Naive B cell (primary cell): ENCODE results near the gene AQP6. TPM values are rescaled to one million over a fixed set of nuclear protein-coding genes. Genes with fewer than 3 reads are reported as not detected.
A peak's percentile ranks its signal among the peaks of the same experiment; 100 is the strongest.

Experiments
- ATAC-seq, 2 donors: fragments of 150-1000 bp; cut with Tn5 transposase; 2 replicates each; pipeline ENCODE4 v1.10.0; 2021; ENCODE audit warnings: low read depth in 2 of 2, mild to moderate bottlenecking in 2 of 2, moderate library complexity in 2 of 2
- DNase-seq: peaks from one replicate; pipeline ENCODE4 v3.0.0; 2022
- H3K27ac Mint-ChIP-seq, 6 donors: one replicate each; pipeline ENCODE4 v1.8.0; 2020 to 2022; ENCODE audit warnings: mild to moderate bottlenecking in 6 of 6, mixed read lengths in 6 of 6, moderate library complexity in 5 of 6, inconsistent platforms in 2 of 6
- H3K27me3 Mint-ChIP-seq, 3 donors: one replicate each; pipeline ENCODE4 v1.8.0; 2021 to 2022; ENCODE audit warnings: mixed read lengths in 3 of 3, mild to moderate bottlenecking in 1 of 3
- H3K36me3 Mint-ChIP-seq, 2 donors: one replicate each; pipeline ENCODE4 v1.8.0; 2020 to 2022; ENCODE audit warnings: mixed read lengths in 2 of 2, inconsistent platforms in 1 of 2, mild to moderate bottlenecking in 1 of 2
- H3K4me1 Mint-ChIP-seq, 3 donors: one replicate each; pipeline ENCODE4 v1.8.0; 2020 to 2022; ENCODE audit warnings: mixed read lengths in 3 of 3, inconsistent platforms in 1 of 3, mild to moderate bottlenecking in 1 of 3, moderate library complexity in 1 of 3
- H3K4me3 Mint-ChIP-seq, 8 donors: one replicate each; pipeline ENCODE4 v1.8.0; 2020 to 2022; ENCODE audit warnings: mild to moderate bottlenecking in 8 of 8, mixed read lengths in 8 of 8, moderate library complexity in 8 of 8, inconsistent platforms in 2 of 8
- H3K9me3 Mint-ChIP-seq, 7 donors: one replicate each; pipeline ENCODE4 v1.8.0; 2020 to 2022; ENCODE audit warnings: mixed read lengths in 7 of 7, mild to moderate bottlenecking in 5 of 7, inconsistent platforms in 2 of 7, moderate library complexity in 1 of 7
- polyA plus RNA-seq, 6 donors: library from polyadenylated mRNA; unstranded; fragments of 300-500 nt; fragmentation: Illumina TruSeq; gene quantifications; one replicate each; pipeline ENCODE4 v1.2.3, GENCODE V29; 2021; ENCODE audit warnings: low read depth in 6 of 6

Gene AQP6
- polyA plus RNA-seq, 6 donors from 2014 or later, result not detected

DNA sequence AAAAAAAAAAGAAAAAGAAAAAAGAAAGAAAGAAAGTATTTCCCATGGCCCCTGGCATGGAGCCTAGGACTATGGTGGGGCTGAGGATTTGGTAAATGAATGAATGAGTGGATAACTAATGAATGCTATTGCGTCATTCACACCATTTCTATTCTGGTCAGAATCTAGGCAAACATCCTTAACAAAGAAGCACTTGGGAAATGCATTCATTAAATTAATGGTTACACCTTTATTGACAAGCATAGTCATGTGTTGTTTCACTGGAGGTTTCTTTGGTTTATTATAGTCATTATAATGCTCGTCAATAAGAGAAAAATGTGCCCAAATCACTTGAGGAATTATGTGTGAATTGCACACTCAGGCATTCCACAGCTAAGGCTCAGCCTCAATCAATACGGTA, 35.8 kb upstream of the AQP6 start:
- no peaks in the 10 kb centered on the region for H3K9me3 Mint-ChIP-seq
- no peak overlapping the region for H3K4me3 Mint-ChIP-seq
- no peak for ATAC-seq
- no peak for DNase-seq
- H3K27ac Mint-ChIP-seq, result no peak overlapping the region
- no peaks in the 10 kb centered on the region for H3K4me1 Mint-ChIP-seq
- H3K36me3 Mint-ChIP-seq, result no peaks in the 10 kb centered on the region
- peaks cover 2 to 10% (median 9%) of the 10 kb centered on the region in 3 donors for H3K27me3 Mint-ChIP-seq

DNA sequence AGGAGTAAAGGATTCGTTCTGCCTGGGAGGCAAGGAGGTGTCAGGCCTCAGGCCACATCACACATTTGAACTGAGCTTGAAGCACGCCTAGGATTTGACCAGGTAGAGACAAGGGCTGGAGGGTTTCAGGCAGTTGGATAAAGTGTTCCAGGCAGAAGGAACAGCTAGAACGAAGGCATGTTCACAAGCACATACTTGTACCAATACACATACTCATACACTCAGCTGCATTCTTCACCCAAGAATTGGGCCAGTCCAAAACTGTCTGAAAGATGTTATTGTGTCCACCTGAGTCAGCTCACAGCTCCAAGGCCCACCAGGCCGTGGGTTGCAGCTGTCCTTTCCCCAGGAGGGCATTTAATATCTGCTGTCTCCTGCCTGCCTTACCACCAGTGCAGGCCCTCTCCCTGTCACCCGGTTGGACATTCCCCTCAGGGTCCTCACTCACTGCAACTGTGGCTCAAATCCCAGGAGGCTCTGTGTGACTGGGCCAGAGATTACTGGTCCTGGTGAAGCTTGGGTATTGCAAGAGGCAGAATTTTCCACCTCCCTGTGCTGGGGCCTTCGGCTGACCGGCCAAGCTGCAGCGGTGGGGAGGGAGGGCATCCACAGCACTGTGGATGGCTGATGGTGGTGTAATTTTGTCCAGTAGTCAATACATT, 35.0 kb upstream of the AQP6 start:
- H3K4me1 Mint-ChIP-seq, result no peaks in the 10 kb centered on the region
- ATAC-seq (no peak), DNase-seq (no peak)
- H3K27ac Mint-ChIP-seq, result no peak overlapping the region
- H3K36me3 Mint-ChIP-seq, result no peaks in the 10 kb centered on the region
- H3K9me3 Mint-ChIP-seq, result no peaks in the 10 kb centered on the region
- no peak overlapping the region for H3K4me3 Mint-ChIP-seq
- peaks cover 9 to 12% (median 10%) of the 10 kb centered on the region in 3 donors for H3K27me3 Mint-ChIP-seq

DNA sequence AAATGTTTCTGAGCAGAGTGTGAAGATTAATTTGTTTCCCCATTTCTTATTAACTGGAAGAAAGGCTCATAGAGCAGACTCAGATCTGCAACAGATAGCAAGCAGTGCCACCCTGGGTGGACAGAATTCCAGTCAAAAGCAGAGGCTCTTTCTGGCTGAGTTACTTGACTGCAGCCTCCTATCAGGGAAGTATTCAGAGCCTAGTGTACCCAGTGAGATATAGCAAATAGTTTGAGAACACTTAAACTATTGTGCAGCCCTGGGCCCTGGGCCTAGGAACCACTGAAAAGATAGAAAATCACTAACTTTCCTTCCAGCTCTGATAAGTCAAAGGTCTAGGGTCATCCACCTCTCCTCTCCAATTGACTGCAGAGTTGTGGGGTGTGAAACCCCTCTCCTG, 33.4 kb upstream of the AQP6 start:
- no peak for ATAC-seq
- H3K4me1 Mint-ChIP-seq, result no peaks in the 10 kb centered on the region
- H3K9me3 Mint-ChIP-seq, result no peaks in the 10 kb centered on the region
- no peak overlapping the region for H3K4me3 Mint-ChIP-seq
- no peak for DNase-seq
- no peaks in the 10 kb centered on the region for H3K36me3 Mint-ChIP-seq
- H3K27ac Mint-ChIP-seq, result no peak overlapping the region
- H3K27me3 Mint-ChIP-seq, result peaks cover 14 to 21% (median 16%) of the 10 kb centered on the region in 3 donors

DNA sequence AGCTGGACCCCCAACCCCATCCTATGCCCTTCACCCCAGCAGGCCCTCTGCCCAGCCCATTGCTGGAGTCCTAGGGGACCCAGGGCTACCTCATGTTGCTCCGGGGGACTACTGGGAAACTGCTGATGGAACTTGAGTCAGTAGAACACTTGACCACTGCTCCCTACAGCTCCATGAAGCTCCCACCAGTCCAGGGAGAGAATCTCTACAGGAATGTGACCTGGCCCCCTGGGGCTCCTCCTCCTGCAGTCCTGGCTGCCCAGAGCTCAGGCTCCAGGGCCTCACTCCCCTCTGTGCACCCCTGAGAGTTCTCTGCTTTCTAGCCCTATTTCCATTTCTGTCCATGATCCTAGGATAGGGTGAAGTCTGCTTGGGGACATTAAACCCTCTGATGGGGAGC, 33.0 kb upstream of the AQP6 start:
- H3K27ac Mint-ChIP-seq, result no peak overlapping the region

DNA sequence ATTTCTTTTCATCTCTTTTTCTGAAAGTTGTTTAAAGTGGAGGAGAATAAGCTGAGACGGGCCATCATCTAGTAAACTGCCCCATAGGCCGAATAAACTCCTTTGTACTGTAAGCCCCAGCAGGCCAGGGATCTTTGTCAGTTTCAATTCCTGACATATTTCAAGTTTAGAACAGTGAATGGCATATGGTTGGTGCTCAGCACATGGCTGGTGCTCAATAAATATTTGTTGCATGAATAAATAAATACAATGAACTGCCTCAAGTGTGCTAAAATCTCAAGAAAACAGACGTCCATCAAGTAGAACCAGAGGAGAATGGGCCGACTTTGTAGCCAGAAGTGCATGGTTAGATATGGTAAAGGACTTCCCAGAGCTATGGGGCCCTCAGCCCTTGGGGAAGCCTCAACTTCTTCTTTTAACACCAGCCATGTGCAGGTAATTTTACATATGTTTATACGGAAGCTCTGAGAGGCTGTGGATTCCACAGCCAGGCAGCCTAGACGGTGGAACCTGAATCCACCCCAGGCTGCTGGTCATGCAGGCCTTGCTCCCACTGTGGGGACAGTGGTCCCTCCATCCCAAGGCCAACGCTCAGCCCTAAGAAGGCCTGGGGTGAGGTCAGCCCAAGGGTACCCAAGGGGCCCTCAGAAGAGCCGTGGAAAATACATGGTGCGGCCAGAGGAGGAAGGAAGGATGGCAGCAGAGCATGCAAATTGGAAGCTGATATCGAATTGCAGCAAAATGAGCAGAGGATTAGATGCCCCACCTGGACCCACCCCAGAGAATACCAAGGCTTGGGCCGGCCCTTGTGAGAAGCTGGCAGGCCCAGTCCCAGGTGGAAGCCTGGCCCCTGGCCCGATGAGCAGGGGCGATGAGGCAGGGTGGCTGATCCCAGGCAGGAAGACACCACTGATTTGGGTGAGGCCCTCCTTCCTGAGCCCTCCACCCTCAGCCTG, 30.9 kb upstream of the AQP6 start:
- ATAC-seq (no peak), DNase-seq (no peak)
- Mint-ChIP-seq H3K4me3 (no peak overlapping the region), H3K9me3 (no peaks in the 10 kb centered on the region), H3K27me3 (peaks cover 17 to 23% (median 21%) of the 10 kb centered on the region in 3 donors), H3K36me3 (no peaks in the 10 kb centered on the region), H3K4me1 (peaks cover 6 to 13% (median 11%) of the 10 kb centered on the region in 3 donors), H3K27ac (peak overlapping the region in 2 of 6 donors; percentile 63 to 65)

More for the DNA sequence above, 33.0 kb upstream of the AQP6 start:
- H3K9me3 Mint-ChIP-seq, result no peaks in the 10 kb centered on the region
- no peaks in the 10 kb centered on the region for H3K4me1 Mint-ChIP-seq
- ATAC-seq (no peak), DNase-seq (no peak)
- H3K4me3 Mint-ChIP-seq, result no peak overlapping the region
- H3K27me3 Mint-ChIP-seq, result peaks cover 14 to 17% (median 15%) of the 10 kb centered on the region in 3 donors
- no peaks in the 10 kb centered on the region for H3K36me3 Mint-ChIP-seq

DNA sequence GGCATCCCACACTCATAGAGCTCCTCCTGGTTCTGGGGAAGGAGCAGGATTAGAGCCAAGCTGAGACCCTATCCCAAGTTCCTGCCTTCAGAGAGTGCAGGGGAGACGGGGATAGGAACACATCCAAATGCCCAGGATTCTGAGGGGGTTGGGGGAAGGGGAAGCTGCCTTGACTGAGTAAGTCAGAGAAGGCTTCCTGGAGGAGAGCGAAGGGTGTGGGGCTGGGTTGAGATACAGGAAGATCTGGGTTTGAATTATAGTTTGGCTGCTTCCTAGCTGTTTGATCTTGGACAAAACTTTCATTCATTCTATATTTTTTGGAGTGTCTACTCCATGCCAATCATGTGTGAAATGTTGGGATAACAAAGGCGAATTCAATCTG, 30.2 kb upstream of the AQP6 start:
- Mint-ChIP-seq H3K27ac (no peak overlapping the region), H3K36me3 (no peaks in the 10 kb centered on the region), H3K4me1 (peaks cover 6 to 13% (median 11%) of the 10 kb centered on the region in 3 donors), H3K4me3 (peak overlapping the region in 1 of 8 donors; percentile 69), H3K27me3 (peaks cover 17 to 24% (median 21%) of the 10 kb centered on the region in 3 donors), H3K9me3 (no peaks in the 10 kb centered on the region)
- ATAC-seq (no peak), DNase-seq (no peak)

DNA sequence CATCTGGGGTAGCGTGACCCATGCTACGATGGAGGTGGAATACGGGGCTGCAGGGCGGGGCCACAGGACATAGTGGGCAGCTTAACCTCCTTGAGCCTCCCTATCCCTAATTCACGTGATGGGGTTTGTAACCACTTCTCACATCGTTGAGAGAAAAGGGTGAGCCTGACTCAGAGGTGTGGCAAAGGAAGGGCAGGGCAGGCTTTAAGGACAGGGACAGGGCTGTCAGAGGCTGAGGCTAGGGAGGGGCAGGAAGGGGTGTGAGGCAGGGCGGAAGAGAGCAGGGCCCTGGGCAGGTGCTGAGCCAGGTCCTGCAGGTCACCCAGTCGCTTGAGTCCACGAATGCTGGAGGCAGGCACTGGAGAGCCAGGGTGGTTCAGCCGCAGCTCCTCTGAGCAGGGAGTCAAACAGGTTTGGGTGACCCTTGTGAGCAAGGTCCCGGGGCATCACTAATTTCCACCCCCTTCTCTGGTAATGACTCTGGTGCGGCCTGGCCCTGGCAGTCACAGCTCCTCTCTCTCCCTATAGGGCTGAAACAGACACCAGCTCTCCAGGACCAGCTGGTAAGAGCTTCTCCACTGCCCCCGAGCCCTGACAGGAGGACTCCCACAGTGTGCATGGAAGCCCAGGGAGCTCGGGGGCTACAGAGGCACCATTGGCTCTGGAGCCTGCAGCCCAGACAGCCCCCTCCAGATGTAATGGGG, 29.7 kb upstream of the AQP6 start:
- no peak for ATAC-seq
- no peaks in the 10 kb centered on the region for H3K9me3 Mint-ChIP-seq

DNA sequence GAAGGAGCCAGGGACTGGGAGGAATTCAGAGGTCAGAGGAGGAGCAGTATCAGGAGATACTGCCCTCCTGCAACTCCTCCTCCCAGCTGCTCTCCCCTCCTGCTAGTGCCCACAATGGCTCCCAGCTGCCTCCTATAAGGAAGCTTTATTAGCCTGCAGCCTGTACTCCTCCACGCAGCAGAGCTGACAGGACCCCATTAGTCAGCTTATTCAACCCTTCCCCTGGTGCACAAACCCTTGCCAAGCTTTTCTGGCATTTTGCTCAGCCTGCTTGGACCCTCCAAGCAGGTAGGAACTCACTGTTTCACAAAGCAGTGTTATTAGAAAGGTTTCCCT, 29.2 kb upstream of the AQP6 start:
- ATAC-seq (no peak), DNase-seq (no peak)
- H3K4me3 Mint-ChIP-seq, result no peak overlapping the region
- no peaks in the 10 kb centered on the region for H3K36me3 Mint-ChIP-seq
- H3K9me3 Mint-ChIP-seq, result no peaks in the 10 kb centered on the region
- H3K27me3 Mint-ChIP-seq, result peaks cover 17 to 33% (median 21%) of the 10 kb centered on the region in 3 donors
- H3K27ac Mint-ChIP-seq, result peak overlapping the region in 1 of 6 donors; percentile 52
- peaks cover 6 to 13% (median 11%) of the 10 kb centered on the region in 3 donors for H3K4me1 Mint-ChIP-seq

More for the DNA sequence above, 29.7 kb upstream of the AQP6 start:
- DNase-seq, result no peak
- Mint-ChIP-seq H3K36me3 (no peaks in the 10 kb centered on the region), H3K27ac (no peak overlapping the region), H3K4me1 (peaks cover 6 to 13% (median 11%) of the 10 kb centered on the region in 3 donors), H3K27me3 (peaks cover 17 to 30% (median 21%) of the 10 kb centered on the region in 3 donors), H3K4me3 (peak overlapping the region in 1 of 8 donors; percentile 69)

DNA sequence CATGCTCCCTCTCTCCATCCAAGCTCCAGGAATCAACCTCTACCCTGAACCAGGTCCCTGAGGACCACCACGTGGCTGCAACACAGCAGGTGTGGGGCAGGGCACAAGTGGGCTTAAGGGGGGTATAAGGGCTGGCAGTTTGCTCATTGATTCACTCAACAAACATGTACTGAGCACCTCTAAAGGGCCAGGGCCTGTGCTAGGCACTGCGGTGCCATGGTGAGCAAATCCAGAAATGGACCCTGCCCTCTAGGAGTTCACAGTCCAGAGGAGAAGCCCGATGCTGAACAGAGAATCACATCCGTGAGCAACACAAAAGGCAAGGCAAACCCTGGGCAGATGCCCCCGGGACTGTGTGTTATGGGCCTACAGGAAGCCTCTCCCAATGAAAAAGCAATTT, 28.7 kb upstream of the AQP6 start:
- Mint-ChIP-seq H3K27me3 (peaks cover 17 to 38% (median 26%) of the 10 kb centered on the region in 3 donors), H3K36me3 (no peaks in the 10 kb centered on the region), H3K9me3 (no peaks in the 10 kb centered on the region), H3K4me1 (peaks cover 6 to 13% (median 11%) of the 10 kb centered on the region in 3 donors), H3K27ac (no peak overlapping the region), H3K4me3 (no peak overlapping the region)
- ATAC-seq (no peak), DNase-seq (no peak)

DNA sequence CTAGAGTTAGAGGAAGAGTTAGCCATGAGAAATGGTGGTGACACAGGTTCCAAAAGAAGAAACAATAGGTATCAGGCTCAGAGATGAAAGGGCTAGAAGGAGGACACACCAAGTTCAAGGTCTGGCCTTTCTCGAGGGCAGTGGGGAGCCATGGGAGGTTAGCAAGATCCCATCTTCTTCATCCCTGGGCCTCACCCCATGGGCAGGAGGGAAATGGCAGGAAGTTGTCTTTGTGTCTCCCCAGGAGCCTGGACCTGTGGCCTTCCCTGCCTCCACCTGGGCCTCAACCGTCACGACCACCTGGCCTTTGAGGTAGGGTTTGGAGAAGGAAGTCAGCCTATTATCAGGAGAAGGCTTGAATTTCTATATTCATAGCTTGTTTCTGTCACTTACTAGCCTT, 28.0 kb upstream of the AQP6 start:
- Mint-ChIP-seq H3K4me3 (peak overlapping the region in 1 of 8 donors; percentile 58), H3K36me3 (no peaks in the 10 kb centered on the region), H3K27me3 (peaks cover 24 to 44% (median 28%) of the 10 kb centered on the region in 3 donors), H3K9me3 (no peaks in the 10 kb centered on the region), H3K4me1 (peaks cover 6 to 13% (median 11%) of the 10 kb centered on the region in 3 donors), H3K27ac (no peak overlapping the region)
- DNase-seq (no peak), ATAC-seq (no peak)

DNA sequence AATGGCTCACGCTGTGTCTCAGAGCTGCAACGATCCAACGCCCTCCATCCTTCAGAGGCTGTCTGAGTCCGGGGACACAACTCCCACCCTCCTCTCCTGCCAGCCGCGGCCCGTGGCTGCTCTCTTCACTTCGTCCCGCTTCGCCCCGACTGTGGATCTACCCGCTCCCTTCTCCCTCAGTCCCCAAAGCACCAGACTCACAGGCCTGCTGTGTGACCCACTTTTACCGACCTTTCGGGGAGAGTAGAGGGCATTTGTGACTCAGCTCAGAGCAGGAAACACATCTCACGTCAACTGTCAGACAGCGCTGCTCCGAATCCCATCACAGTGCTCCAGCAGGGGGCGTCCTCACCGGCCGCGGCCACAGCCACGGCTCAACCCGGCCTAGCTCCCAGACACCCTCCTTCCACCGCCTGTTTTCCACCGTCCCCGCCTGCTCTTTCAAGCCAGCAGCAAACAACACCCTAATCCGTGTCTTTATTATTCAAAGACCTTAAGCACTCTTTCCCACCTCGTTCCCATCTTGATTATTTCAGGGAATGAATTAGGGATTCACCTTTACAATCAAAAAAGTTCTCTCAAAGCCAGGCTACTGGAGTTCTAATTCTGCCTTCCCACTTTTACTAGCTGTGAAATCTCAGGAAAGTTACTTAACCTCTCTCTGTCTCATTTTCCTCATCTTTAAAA, 27.2 kb upstream of the AQP6 start:
- peak; percentile 41 for DNase-seq
- Mint-ChIP-seq H3K36me3 (no peaks in the 10 kb centered on the region), H3K27me3 (peaks cover 26 to 50% (median 28%) of the 10 kb centered on the region in 3 donors), H3K4me3 (peak overlapping the region in 7 of 8 donors; percentile 69 to 93 (median 83)), H3K9me3 (no peaks in the 10 kb centered on the region), H3K27ac (peak overlapping the region in 3 of 6 donors; percentile 28 to 86 (median 28)), H3K4me1 (peaks cover 6 to 13% (median 11%) of the 10 kb centered on the region in 3 donors)
- peak; percentile 98 to 99 for ATAC-seq

DNA sequence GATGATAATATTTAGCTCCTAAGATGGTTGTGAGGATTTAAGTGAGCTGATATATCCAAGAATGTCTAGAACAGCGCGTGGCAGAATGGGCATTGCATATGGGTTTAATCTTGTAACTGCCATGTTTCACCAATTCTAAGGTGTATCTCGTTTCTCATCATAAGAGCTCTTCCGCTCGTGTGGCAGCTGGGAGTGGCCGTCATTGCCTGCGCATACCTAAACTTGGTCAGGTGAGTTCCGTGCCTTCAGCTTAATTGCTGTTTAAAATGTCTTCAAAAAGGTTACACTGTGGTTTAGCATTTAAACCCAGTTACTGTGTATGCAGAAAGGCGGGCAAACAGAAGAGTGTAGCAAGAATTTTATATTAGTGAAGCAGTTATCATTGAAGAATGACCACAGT, 26.7 kb upstream of the AQP6 start:
- Mint-ChIP-seq H3K4me3 (peak overlapping the region in 4 of 8 donors; percentile 69 to 92 (median 80)), H3K9me3 (no peaks in the 10 kb centered on the region), H3K4me1 (peaks cover 6 to 13% (median 11%) of the 10 kb centered on the region in 3 donors), H3K27ac (peak overlapping the region in 1 of 6 donors; percentile 28), H3K36me3 (no peaks in the 10 kb centered on the region), H3K27me3 (peaks cover 26 to 51% (median 28%) of the 10 kb centered on the region in 3 donors)
- DNase-seq (no peak), ATAC-seq (no peak)

DNA sequence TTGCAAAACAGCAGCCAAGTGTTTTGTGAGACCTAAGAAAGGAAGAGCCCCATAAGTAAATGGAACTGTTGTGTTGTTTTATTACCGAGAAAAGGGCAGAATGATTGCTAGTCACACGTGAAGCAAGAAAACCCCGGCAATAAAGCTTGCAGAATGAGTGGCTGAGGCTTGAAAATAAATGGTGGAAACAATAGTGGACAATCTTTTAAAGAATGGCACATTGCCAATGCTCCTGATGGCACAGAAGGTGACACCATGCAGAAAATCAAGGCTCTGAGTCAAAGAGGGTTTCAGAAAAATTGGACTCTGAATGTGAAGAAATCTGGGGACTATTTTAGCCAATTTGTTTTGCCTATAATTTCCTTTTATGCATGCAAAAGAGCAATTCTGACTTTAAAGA, 26.2 kb upstream of the AQP6 start:
- Mint-ChIP-seq H3K4me3 (peak overlapping the region in 2 of 8 donors; percentile 22 to 69), H3K9me3 (no peaks in the 10 kb centered on the region)

More for the DNA sequence above, 26.2 kb upstream of the AQP6 start:
- Mint-ChIP-seq H3K27ac (peak overlapping the region in 1 of 6 donors; percentile 28), H3K36me3 (no peaks in the 10 kb centered on the region), H3K27me3 (peaks cover 26 to 51% (median 28%) of the 10 kb centered on the region in 3 donors), H3K4me1 (peaks cover 6 to 13% (median 11%) of the 10 kb centered on the region in 3 donors)
- DNase-seq, result no peak
- no peak for ATAC-seq
